LNCaP clone FGC (cell line): ENCODE data around the gene SGSM1.

Source experiments
- DNase-seq: peaks from one replicate; pipeline ENCODE4 v3.0.0-alpha.2; 2011; ENCODE audit warnings: low read depth
- H3K4me3 ChIP-seq: 2 replicates; pipeline ENCODE4 v1.5.1; 2011; ENCODE audit warnings: mild to moderate bottlenecking, low read depth, low read length, control low read depth
- CTCF ChIP-seq: IDR thresholded peaks from 2 replicates; pipeline ENCODE4 v1.5.1; 2012; ENCODE audit warnings: mild to moderate bottlenecking; ENCODE audit not compliant: control insufficient read depth, insufficient read depth; ENCODE audit errors: extremely low read depth

Gene SGSM1

DNA sequence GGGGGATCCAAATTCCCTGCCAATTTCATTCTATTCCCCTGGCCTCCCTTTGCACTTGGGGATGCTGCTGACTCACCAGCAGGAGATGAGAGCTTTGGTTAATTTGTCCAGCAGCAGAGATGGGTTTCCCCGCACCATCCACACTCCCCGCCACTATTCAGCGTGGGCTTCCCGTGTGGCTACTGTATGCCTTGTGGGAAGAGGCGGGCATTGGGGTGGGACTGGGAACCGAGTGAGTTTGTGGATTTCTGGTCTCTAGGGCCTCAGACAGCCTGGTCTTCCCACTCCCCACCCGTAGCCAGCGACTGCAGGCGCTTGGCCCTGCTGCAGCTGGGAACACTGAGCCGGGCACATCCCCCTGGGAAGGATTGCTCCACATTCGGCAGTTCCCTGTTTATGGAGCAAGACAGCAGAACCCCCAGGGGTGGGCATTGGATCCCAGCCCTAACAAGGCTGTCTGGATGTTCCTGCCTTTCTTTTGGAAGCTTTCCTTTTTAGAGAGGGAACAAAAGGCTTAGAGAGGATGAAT lies 169.9 kb downstream of the SGSM1 start:
- no peak overlapping the region for H3K4me3 ChIP-seq
- TF ChIP-seq CTCF = no peak
- no peak for DNase-seq

DNA sequence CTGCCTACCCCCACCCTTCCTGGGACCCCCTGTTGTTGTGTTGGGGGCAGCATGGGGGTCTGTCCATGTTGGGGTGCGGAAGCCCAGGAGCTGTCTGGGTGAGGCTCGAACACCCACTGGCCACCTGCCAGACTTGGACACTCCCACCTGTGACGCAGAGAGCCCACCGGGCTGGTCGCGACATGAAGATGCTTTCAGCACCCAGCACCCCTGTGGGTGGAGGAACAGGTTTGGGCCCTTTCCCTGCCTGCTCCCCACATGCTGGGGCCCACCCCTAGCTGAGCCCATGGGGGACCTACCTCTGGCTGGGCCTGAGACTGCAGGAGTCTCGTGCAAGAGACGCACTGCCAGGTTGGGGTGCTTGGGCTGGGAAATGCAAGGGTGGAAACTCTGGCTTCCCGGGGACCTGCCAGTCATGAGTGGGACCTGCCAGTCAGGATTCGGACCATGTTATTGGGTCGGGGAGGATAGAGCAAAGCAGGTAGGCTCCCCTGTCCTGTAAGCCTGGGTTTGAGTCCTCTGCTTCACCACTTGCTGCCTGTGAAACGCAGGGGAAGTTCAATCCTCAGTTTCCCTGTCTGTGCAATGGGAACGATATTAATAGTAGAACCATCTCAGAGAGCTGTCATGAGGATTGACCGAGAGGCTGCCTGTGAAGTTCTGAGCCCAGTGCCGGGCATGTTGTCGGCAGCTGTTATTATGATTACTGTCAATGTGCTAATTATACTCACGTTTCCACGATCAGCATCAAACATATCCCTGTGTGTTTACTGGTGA lies 170.6 kb downstream of the SGSM1 start:
- TF ChIP-seq CTCF = no peak
- no peak overlapping the region for H3K4me3 ChIP-seq
- DNase-seq = no peak
